A549 (cell line): ENCODE results near the gene ANKS1B. TPM values are rescaled to one million over a fixed set of nuclear protein-coding genes. Genes with fewer than 3 reads are reported as not detected.

Source experiments
- ATAC-seq, 2 experiments: fragments of 200-7000 bp in 1 of 2; fragments of >200 bp in 1 of 2; cut with Nextera tagmentation in 1 of 2; cut with Tn5 transposase in 1 of 2; 3 replicates each; pipeline versions ENCODE4 v1.8.0 to v1.9.1; 2018 to 2020; ENCODE audit warnings: mild to moderate bottlenecking in 1 of 2, moderate library complexity in 1 of 2
- CTCF ChIA-PET: fragments of 300-600 bp; sonication (Branson Sonifier 250); formaldehyde crosslinking; extraction: SDS; loops from one replicate; lab custom pipeline; 2021; ENCODE audit warnings: antibody characterized with exemption, inconsistent platforms; lab: Yijun Ruan, JAX
- POLR2A ChIA-PET: fragments of 350-600 bp; formaldehyde crosslinking; extraction: SDS; loops from one replicate; lab custom pipeline; 2021; ENCODE audit warnings: antibody characterized with exemption, inconsistent platforms; lab: Yijun Ruan, JAX
- DNase-seq, 2 experiments: peaks; one replicate each; pipeline versions ENCODE4 v3.0.0 to v3.0.0-alpha.2; 2011 to 2016; ENCODE audit warnings: low read depth in 1 of 2, low spot score in 1 of 2
- FAIRE-seq: peaks from 2 replicates; lab custom pipeline; 2011; peaks lifted over from hg19 to GRCh38; lab: Jason Lieb, UNC
- H3K27ac ChIP-seq, 2 experiments: fragments of >200 bp; sonication (Bioruptor Twin); formaldehyde crosslinking; 3 replicates each; pipeline ENCODE4 v1.5.1; 2016 to 2017
- H3K4me1 ChIP-seq: fragments of >200 bp; sonication (Bioruptor Twin); formaldehyde crosslinking; 3 replicates; pipeline ENCODE4 v1.6.1; 2016
- H3K4me2 ChIP-seq: fragments of >200 bp; sonication (Bioruptor Twin); formaldehyde crosslinking; 3 replicates; pipeline ENCODE4 v1.6.1; 2016
- H3K4me3 ChIP-seq: fragments of >200 bp; sonication (Bioruptor Twin); formaldehyde crosslinking; 3 replicates; pipeline ENCODE4 v1.5.1; 2016
- H3K9me3 ChIP-seq: fragments of >200 bp; sonication (Bioruptor Twin); formaldehyde crosslinking; 3 replicates; pipeline ENCODE4 v1.6.1; 2016
- BHLHE40 ChIP-seq: IDR thresholded peaks from 2 replicates; pipeline ENCODE4 v1.6.1; 2012; ENCODE audit warnings: low read depth, low read length, inconsistent platforms
- CEBPB ChIP-seq, 2 experiments: fragments of >200 bp in 1 of 2; sonication (Bioruptor Twin) in 1 of 2; formaldehyde crosslinking in 1 of 2; IDR thresholded peaks; 2 replicates each; pipeline ENCODE4 v1.6.1; 2012 to 2016
- EP300 ChIP-seq, 2 experiments: fragments of >200 bp; sonication (Bioruptor Twin); formaldehyde crosslinking; IDR thresholded peaks; 2 replicates in 1 of 2; 3 replicates in 1 of 2; pipeline ENCODE4 v1.6.1; 2016 to 2017
- ESRRA ChIP-seq: fragments of 150-350 bp; IDR thresholded peaks from 2 replicates; pipeline ENCODE4 v1.6.1; 2014; ENCODE audit warnings: mild to moderate bottlenecking, low read length, borderline replicate concordance
- FOSB ChIP-seq: fragments of 250-450 bp; sonication (Bioruptor Pico); IDR thresholded peaks from 2 replicates; pipeline ENCODE4 v1.5.0; 2020; ENCODE audit warnings: mild to moderate bottlenecking, moderate library complexity
- FOSL2 ChIP-seq, 2 experiments: fragments of 450-650 bp in 1 of 2; fragments of >200 bp in 1 of 2; sonication (Bioruptor Twin) in 1 of 2; formaldehyde crosslinking; IDR thresholded peaks; 2 replicates each; pipeline versions ENCODE4 v1.5.0 to v1.6.1; 2016 to 2020; ENCODE audit warnings: mild to moderate bottlenecking in 1 of 2, moderate library complexity in 1 of 2
- GATA3 ChIP-seq: IDR thresholded peaks from 2 replicates; pipeline ENCODE4 v1.6.1; 2012; ENCODE audit warnings: borderline replicate concordance
- HOXA7 ChIP-seq: fragments of 250-450 bp; sonication (Bioruptor Pico); IDR thresholded peaks from 2 replicates; pipeline ENCODE4 v1.5.0; 2020; ENCODE audit warnings: mild to moderate bottlenecking, moderate library complexity
- HOXB13 ChIP-seq: fragments of 250-450 bp; sonication (Bioruptor Pico); IDR thresholded peaks from 2 replicates; pipeline ENCODE4 v1.5.0; 2020; ENCODE audit warnings: low read depth, mild to moderate bottlenecking, moderate library complexity
- KDM5A ChIP-seq: fragments of 200-600 bp; sonication (generic); IDR thresholded peaks from 2 replicates; pipeline ENCODE4 v1.6.1; 2016; ENCODE audit warnings: antibody characterized with exemption, mild to moderate bottlenecking
- MYC ChIP-seq: IDR thresholded peaks from 2 replicates; pipeline ENCODE4 v1.6.1; 2012; ENCODE audit warnings: mild to moderate bottlenecking, inconsistent platforms, low read length, improper control_type of control experiment, borderline replicate concordance
- NFE2L2 ChIP-seq: fragments of 150-350 bp; conservative IDR thresholded peaks from 2 replicates; pipeline ENCODE4 v1.6.1; 2014; ENCODE audit warnings: low read length
- NPAS2 ChIP-seq: fragments of 250-450 bp; sonication (Bioruptor Pico); IDR thresholded peaks from 2 replicates; pipeline ENCODE4 v1.8.0; 2022; ENCODE audit warnings: mild to moderate bottlenecking, moderate library complexity, borderline replicate concordance
- POLR2AphosphoS2 ChIP-seq: conservative IDR thresholded peaks from 2 replicates; pipeline ENCODE4 v1.6.1; 2012; ENCODE audit warnings: low read length, improper control_type of control experiment, inconsistent platforms
- RAD21 ChIP-seq, 2 experiments: fragments of >200 bp in 1 of 2; sonication (Bioruptor Twin) in 1 of 2; formaldehyde crosslinking in 1 of 2; IDR thresholded peaks in 1 of 2; conservative IDR thresholded peaks in 1 of 2; 2 replicates in 1 of 2; 3 replicates in 1 of 2; pipeline ENCODE4 v1.6.1; 2012 to 2018; ENCODE audit warnings: inconsistent platforms in 1 of 2
- RNF2 ChIP-seq: fragments of 200-600 bp; sonication (generic); IDR thresholded peaks from 2 replicates; pipeline ENCODE4 v1.6.1; 2016; ENCODE audit warnings: low read depth, mild to moderate bottlenecking, antibody characterized with exemption, moderate library complexity, borderline replicate concordance
- SMC3 ChIP-seq: fragments of >200 bp; sonication (Bioruptor Twin); formaldehyde crosslinking; IDR thresholded peaks from 3 replicates; pipeline ENCODE4 v1.6.1; 2018; ENCODE audit warnings: inconsistent platforms
- TFCP2L1 ChIP-seq: fragments of 250-450 bp; sonication (Bioruptor Pico); IDR thresholded peaks from 2 replicates; pipeline ENCODE4 v1.5.0; 2021; ENCODE audit warnings: mild to moderate bottlenecking
- TP53 ChIP-seq: fragments of 250-450 bp; sonication (Bioruptor Pico); IDR thresholded peaks from 2 replicates; pipeline ENCODE4 v1.5.0; 2021; ENCODE audit warnings: mild to moderate bottlenecking, moderate library complexity
- ZFP36 ChIP-seq: fragments of 450-650 bp; IDR thresholded peaks from 2 replicates; pipeline ENCODE4 v1.6.1; 2014; ENCODE audit warnings: borderline replicate concordance; ENCODE audit not compliant: partially characterized antibody
- ZNF302 ChIP-seq: fragments of 250-450 bp; sonication (Bioruptor Pico); IDR thresholded peaks from 2 replicates; pipeline ENCODE4 v1.9.0; 2021; ENCODE audit warnings: inconsistent platforms, mild to moderate bottlenecking, moderate library complexity
- ZSCAN20 ChIP-seq: fragments of 250-450 bp; sonication (Bioruptor Pico); IDR thresholded peaks from 2 replicates; pipeline ENCODE4 v1.8.0; 2022; ENCODE audit warnings: mild to moderate bottlenecking, moderate library complexity
- WGBS: methylation state at CpG from one replicate; pipeline ENCODE4 v1.1.6; 2017; ENCODE audit errors: missing lambda C conversion rate; 5-methylcytosine and 5-hydroxymethylcytosine counted together
- polyA plus RNA-seq, 4 experiments: library from polyadenylated mRNA; depleted of rRNA in 3 of 4; stranded (reverse); fragments of >200 nt; fragmentation: RNase III in 1 of 4; extraction: RNeasy Plus Mini Kit Qiagen cat#74134 plus additional on column Dnase treatment in 1 of 4; gene quantifications; 2 replicates in 3 of 4; 3 replicates in 1 of 4; pipeline ENCODE4 v1.2.3, GENCODE V29; 2011 to 2017
- TF ChIP-seq, protein P1 (sequence below): fragments of 250-450 bp; sonication (Bioruptor Pico); IDR thresholded peaks from 2 replicates; pipeline ENCODE4 v1.5.0; 2021; ENCODE audit warnings: mild to moderate bottlenecking, moderate library complexity, borderline replicate concordance
- TF ChIP-seq, protein P2 (sequence below): IDR thresholded peaks from 2 replicates; pipeline ENCODE4 v1.6.1; 2012; ENCODE audit warnings: low read depth, borderline replicate concordance
- TF ChIP-seq, protein P3 (sequence below): fragments of 150-350 bp; IDR thresholded peaks from 2 replicates; pipeline ENCODE4 v1.6.1; 2014; ENCODE audit warnings: low read depth, mild to moderate bottlenecking, low read length
- TF ChIP-seq, protein P4 (sequence below): fragments of >200 bp; sonication (Bioruptor Twin); formaldehyde crosslinking; IDR thresholded peaks from 3 replicates; pipeline ENCODE4 v1.6.1; 2016

ANKS1B gene
- polyA plus RNA-seq, 2 of the 4 experiments (the other 2 are of a cell fraction): 1.5 to 2.2 TPM

DNA sequence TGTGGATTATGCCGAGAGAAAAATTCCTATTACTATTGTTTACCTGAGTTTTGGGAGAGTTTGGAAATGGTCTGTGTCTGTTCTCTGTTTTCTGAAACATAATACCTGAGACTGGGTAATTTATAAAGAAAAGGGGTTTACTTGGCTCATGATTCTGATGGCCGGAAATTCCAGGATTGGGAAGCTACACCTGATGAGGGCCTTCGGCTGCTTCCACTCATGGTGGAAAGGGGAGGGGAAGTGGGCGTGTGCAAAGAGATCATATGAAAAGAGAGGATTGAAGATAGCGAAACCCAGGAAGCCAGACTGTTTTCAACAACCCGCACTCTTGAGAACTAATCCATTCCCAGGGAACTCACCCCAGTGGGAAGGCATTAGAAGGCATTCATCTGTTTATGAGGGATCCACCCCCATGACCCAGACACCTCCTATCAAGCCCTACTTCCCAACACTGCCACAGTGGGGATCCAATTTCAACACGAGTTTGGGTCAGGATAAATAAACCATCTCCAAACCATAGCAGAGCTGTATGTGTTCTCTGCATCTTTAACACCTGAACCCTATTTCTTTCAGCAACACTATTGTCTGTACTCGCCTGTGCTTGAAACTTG lies 1288.6 kb downstream of the ANKS1B start:
- ChIA-PET CTCF (interaction anchor here (1.3 to 1.4 kb wide), 3 partner anchors 10 to 303 kb away, joined by 3 to 6 read pairs (median 3); no protein-coding TSS in a partner anchor), POLR2A (no interaction called here)
- 77% methylated on average over 8 of the region's 8 CpGs for WGBS
- H3K4me1 ChIP-seq: no peaks in the 10 kb centered on the region
- H3K4me3 ChIP-seq: no peak overlapping the region
- no peak overlapping the region for H3K27ac ChIP-seq
- H3K4me2 ChIP-seq: no peak overlapping the region
- TF ChIP-seq FOSB (no peak), RAD21 (conservative IDR thresholded peaks at IDR 0.05 in 1 of 2, IDR thresholded peaks at IDR 0.05 in 1 of 2) (no peak), NFE2L2 (no peak), GATA3 (no peak), CEBPB (IDR thresholded peaks at IDR 0.05) (no peak), TP53 (CRISPR knock-in tag) (no peak), HOXB13 (CRISPR knock-in tag) (no peak), ZFP36 (no peak), NPAS2 (CRISPR knock-in tag) (no peak), HOXA7 (no peak), ZSCAN20 (CRISPR knock-in tag) (no peak), TFCP2L1 (no peak), KDM5A (no peak), MYC (no peak), SMC3 (no peak), ZNF302 (no peak), FOSL2 (IDR thresholded peaks at IDR 0.05) (no peak), FOSL2 (CRISPR knock-in tag; IDR thresholded peaks at IDR 0.05) (no peak)
- TF ChIP-seq, protein P1, sequence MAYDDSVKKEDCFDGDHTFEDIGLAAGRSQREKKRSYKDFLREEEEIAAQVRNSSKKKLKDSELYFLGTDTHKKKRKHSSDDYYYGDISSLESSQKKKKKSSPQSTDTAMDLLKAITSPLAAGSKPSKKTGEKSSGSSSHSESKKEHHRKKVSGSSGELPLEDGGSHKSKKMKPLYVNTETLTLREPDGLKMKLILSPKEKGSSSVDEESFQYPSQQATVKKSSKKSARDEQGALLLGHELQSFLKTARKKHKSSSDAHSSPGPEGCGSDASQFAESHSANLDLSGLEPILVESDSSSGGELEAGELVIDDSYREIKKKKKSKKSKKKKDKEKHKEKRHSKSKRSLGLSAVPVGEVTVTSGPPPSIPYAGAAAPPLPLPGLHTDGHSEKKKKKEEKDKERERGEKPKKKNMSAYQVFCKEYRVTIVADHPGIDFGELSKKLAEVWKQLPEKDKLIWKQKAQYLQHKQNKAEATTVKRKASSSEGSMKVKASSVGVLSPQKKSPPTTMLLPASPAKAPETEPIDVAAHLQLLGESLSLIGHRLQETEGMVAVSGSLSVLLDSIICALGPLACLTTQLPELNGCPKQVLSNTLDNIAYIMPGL (CRISPR knock-in tag): no peak
- TF ChIP-seq, protein P2, sequence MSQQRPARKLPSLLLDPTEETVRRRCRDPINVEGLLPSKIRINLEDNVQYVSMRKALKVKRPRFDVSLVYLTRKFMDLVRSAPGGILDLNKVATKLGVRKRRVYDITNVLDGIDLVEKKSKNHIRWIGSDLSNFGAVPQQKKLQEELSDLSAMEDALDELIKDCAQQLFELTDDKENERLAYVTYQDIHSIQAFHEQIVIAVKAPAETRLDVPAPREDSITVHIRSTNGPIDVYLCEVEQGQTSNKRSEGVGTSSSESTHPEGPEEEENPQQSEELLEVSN: no peak
- TF ChIP-seq, protein P3, sequence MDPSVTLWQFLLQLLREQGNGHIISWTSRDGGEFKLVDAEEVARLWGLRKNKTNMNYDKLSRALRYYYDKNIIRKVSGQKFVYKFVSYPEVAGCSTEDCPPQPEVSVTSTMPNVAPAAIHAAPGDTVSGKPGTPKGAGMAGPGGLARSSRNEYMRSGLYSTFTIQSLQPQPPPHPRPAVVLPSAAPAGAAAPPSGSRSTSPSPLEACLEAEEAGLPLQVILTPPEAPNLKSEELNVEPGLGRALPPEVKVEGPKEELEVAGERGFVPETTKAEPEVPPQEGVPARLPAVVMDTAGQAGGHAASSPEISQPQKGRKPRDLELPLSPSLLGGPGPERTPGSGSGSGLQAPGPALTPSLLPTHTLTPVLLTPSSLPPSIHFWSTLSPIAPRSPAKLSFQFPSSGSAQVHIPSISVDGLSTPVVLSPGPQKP: no peak
- FAIRE-seq (no peak), DNase-seq (no peak), ATAC-seq (no peak)
- no peaks in the 10 kb centered on the region for H3K9me3 ChIP-seq

DNA sequence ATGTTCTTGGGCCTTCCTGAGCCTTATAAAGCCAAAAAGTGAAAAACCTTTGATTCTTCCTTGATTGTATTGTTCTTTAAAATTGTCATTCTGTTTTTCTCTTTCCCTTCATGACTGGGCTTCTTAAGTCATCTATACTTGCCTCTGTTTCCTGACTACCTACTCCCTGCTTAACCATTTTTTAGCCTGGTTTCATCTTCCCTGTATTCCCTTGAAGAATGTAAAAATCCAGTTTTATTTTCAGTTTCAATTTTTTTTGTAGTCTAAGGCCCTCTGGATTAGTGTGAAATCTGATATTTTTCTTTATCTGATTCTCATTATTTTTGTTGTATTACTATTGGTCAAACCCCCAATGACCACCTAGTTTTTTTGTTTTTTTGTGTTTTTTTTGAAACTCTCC lies 1293.4 kb downstream of the ANKS1B start:
- Histone ChIP-seq H3K4me1 (no peaks in the 10 kb centered on the region), H3K4me2 (no peak overlapping the region), H3K9me3 (no peaks in the 10 kb centered on the region), H3K4me3 (no peak overlapping the region), H3K27ac (no peak overlapping the region)
- FAIRE-seq (no peak), DNase-seq (no peak), ATAC-seq (no peak)
- TF ChIP-seq POLR2AphosphoS2: no peak
- TF ChIP-seq RNF2: no peak
- no peak for TF ChIP-seq ZNF302
- TF ChIP-seq, protein P1 (CRISPR knock-in tag): no peak
- TF ChIP-seq TFCP2L1: no peak
- no peak for TF ChIP-seq HOXB13 (CRISPR knock-in tag)
- TF ChIP-seq, protein P3: no peak
- TF ChIP-seq EP300 (IDR thresholded peaks at IDR 0.05): no peak
- no peak for TF ChIP-seq BHLHE40
- TF ChIP-seq KDM5A: no peak
- TF ChIP-seq ESRRA: no peak
- TF ChIP-seq, protein P4, sequence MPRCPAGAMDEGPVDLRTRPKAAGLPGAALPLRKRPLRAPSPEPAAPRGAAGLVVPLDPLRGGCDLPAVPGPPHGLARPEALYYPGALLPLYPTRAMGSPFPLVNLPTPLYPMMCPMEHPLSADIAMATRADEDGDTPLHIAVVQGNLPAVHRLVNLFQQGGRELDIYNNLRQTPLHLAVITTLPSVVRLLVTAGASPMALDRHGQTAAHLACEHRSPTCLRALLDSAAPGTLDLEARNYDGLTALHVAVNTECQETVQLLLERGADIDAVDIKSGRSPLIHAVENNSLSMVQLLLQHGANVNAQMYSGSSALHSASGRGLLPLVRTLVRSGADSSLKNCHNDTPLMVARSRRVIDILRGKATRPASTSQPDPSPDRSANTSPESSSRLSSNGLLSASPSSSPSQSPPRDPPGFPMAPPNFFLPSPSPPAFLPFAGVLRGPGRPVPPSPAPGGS: no peak
- ChIA-PET CTCF (interaction anchor here (1.6 kb wide), 1 partner anchor 307 kb away, joined by 6 read pairs; no protein-coding TSS in a partner anchor), POLR2A (no interaction called here)
